ENCODE data around the gene C14orf180. TPM values are rescaled to one million over a fixed set of nuclear protein-coding genes. Genes with fewer than 3 reads are reported as not detected.

The C14orf180 gene
- total RNA-seq, 1 experiment from 2014 or later, result not detected

DNA sequence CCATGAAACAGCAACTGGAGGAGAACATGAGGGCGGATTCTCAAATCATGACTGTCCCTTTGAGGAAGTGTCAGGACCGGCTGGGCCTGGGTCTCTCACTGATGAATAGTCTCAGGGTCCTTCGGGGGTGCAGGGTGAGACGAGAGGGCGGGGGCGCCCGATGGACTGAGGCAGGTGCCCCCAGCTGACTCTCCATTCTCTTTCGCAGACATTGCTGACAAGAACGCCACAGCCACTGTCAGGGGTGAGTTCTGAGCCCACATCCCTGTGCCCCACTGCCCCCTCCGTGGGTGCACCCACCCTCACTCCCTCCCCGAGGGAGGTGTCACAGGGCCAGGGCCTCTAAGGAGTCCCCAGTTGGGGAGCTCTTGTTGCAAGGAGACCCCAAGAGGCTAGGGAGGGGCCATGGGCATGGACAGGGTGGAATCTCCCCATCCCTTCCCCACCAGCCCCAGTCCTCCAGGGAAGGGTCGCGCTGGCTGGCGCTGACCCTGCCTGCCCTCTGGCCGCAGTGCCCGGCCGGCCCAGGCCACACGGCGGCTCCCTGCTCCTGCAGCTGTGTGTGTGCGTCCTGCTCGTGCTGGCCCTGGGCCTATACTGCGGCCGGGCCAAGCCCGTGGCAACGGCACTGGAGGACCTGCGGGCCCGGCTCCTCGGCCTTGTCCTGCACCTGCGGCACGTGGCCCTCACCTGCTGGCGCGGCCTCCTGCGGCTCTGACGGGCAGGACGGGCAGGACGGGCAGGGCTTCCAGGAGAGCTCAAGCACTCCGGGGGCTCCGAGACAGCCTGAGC, 8.7 kb downstream of the C14orf180 start:
- no peak overlapping the region for H2AFZ ChIP-seq (ENCODE audit: low read length)
- no peak overlapping the region for H3K27ac ChIP-seq (ENCODE audit: low read length)
- ChIA-PET POLR2A (ENCODE audit: unreplicated experiment) (no interaction called here), CTCF (no interaction called here)
- no peak overlapping the region for H3K4me2 ChIP-seq (ENCODE audit: low read length)
- DNase-seq (no peak), ATAC-seq (no peak)
- no peaks in the 10 kb centered on the region for H3F3A ChIP-seq (ENCODE audit: low read length, unreplicated experiment)
- H3K36me3 ChIP-seq (ENCODE audit: low read depth, low read length), result no peaks in the 10 kb centered on the region
- no peak overlapping the region for H3K4me3 ChIP-seq (ENCODE audit: low read length)
- H3K27me3 ChIP-seq (ENCODE audit: low read length), result peaks cover 26% of the 10 kb centered on the region
- intact Hi-C loops (cut with micrococcal nuclease), result no loop called here
- no peak overlapping the region for H3K9ac ChIP-seq (ENCODE audit: low read length)
- no peaks in the 10 kb centered on the region for H3K9me3 ChIP-seq (ENCODE audit: low read length)
- no peaks in the 10 kb centered on the region for H4K20me1 ChIP-seq (ENCODE audit: low read length)
- BruUV-seq (replicated peaks), result no TSS peak
- H3K9me2 ChIP-seq (replicated peaks; ENCODE audit: low read length), result no peaks in the 10 kb centered on the region
- TF ChIP-seq EZH2 (IDR thresholded peaks at IDR 0.05; ENCODE audit: low read length, unreplicated experiment), result no peak
- TF ChIP-seq, protein P1, sequence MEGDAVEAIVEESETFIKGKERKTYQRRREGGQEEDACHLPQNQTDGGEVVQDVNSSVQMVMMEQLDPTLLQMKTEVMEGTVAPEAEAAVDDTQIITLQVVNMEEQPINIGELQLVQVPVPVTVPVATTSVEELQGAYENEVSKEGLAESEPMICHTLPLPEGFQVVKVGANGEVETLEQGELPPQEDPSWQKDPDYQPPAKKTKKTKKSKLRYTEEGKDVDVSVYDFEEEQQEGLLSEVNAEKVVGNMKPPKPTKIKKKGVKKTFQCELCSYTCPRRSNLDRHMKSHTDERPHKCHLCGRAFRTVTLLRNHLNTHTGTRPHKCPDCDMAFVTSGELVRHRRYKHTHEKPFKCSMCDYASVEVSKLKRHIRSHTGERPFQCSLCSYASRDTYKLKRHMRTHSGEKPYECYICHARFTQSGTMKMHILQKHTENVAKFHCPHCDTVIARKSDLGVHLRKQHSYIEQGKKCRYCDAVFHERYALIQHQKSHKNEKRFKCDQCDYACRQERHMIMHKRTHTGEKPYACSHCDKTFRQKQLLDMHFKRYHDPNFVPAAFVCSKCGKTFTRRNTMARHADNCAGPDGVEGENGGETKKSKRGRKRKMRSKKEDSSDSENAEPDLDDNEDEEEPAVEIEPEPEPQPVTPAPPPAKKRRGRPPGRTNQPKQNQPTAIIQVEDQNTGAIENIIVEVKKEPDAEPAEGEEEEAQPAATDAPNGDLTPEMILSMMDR (conservative IDR thresholded peaks at IDR 0.05; ENCODE audit: low read depth, low read length), result no peak
- no peak for TF ChIP-seq EZH2phosphoT487 (IDR thresholded peaks at IDR 0.05; ENCODE audit: borderline replicate concordance, low read length)
- H3K4me1 ChIP-seq (ENCODE audit: insufficient read depth, low read length), result no peaks in the 10 kb centered on the region
- no peaks in the 10 kb centered on the region for H3K79me2 ChIP-seq (ENCODE audit: low read length)

- DNase-seq, result no peak
- no peaks in the 10 kb centered on the region for H3K9me2 ChIP-seq (replicated peaks; ENCODE audit: low read length)
- H3K27ac ChIP-seq (ENCODE audit: low read length), result no peak overlapping the region
- H2AFZ ChIP-seq (ENCODE audit: low read length), result no peak overlapping the region
- H3K9me3 ChIP-seq (ENCODE audit: low read length), result no peaks in the 10 kb centered on the region
- TF ChIP-seq, protein P1 (conservative IDR thresholded peaks at IDR 0.05; ENCODE audit: low read depth, low read length), result no peak
- TF ChIP-seq EZH2 (IDR thresholded peaks at IDR 0.05; ENCODE audit: low read length, unreplicated experiment) (no peak), EZH2phosphoT487 (IDR thresholded peaks at IDR 0.05; ENCODE audit: borderline replicate concordance, low read length) (no peak)
- ChIA-PET POLR2A (ENCODE audit: unreplicated experiment) (no interaction called here), CTCF (no interaction called here)
- peaks cover 26% of the 10 kb centered on the region for H3K27me3 ChIP-seq (ENCODE audit: low read length)
- no peaks in the 10 kb centered on the region for H4K20me1 ChIP-seq (ENCODE audit: low read length)
- no peaks in the 10 kb centered on the region for H3K36me3 ChIP-seq (ENCODE audit: low read depth, low read length)
- H3K4me2 ChIP-seq (ENCODE audit: low read length), result no peak overlapping the region
- ATAC-seq, result no peak
- no peaks in the 10 kb centered on the region for H3K4me1 ChIP-seq (ENCODE audit: insufficient read depth, low read length)
- H3F3A ChIP-seq (ENCODE audit: low read length, unreplicated experiment), result no peaks in the 10 kb centered on the region
- no peaks in the 10 kb centered on the region for H3K79me2 ChIP-seq (ENCODE audit: low read length)
- no peak overlapping the region for H3K4me3 ChIP-seq (ENCODE audit: low read length)
- H3K9ac ChIP-seq (ENCODE audit: low read length), result no peak overlapping the region
- BruUV-seq (replicated peaks), result no TSS peak
- intact Hi-C loops (cut with micrococcal nuclease), result no loop called here
Observed at GRCh38 chr14:104589338-104590195, 10.0 kb downstream of the C14orf180 start.
